Right lobe of liver (tissue), 6 donors: ENCODE results near the gene CALHM1. TPM values are rescaled to one million over a fixed set of nuclear protein-coding genes. Genes with fewer than 3 reads are reported as not detected.

ENCODE experiments used
- ATAC-seq, 4 donors: fragments of 200-7000 bp; cut with Tn5 transposase; one replicate each; pipeline ENCODE4 v1.9.1; 2020; ENCODE audit warnings: mild to moderate bottlenecking in 4 of 4, moderate library complexity in 4 of 4
- DNase-seq, 3 donors: peaks; one replicate each; pipeline ENCODE4 v3.0.0-alpha.2; 2020
- H3K27ac ChIP-seq, 3 donors: fragments of 200-600 bp; one replicate each; pipeline ENCODE4 v1.8.0; 2022
- H3K27me3 ChIP-seq, 2 donors: fragments of 200-600 bp; one replicate each; pipeline ENCODE4 v1.8.0; 2022
- H3K36me3 ChIP-seq, 4 donors: fragments of 200-600 bp; sonication (generic) in 1 of 4; one replicate each; pipeline versions ENCODE4 v1.5.1 to v1.8.0; 2017 to 2022; ENCODE audit warnings: control low read depth in 1 of 4
- H3K4me1 ChIP-seq, 4 donors: fragments of 200-600 bp; sonication (generic) in 1 of 4; one replicate each; pipeline versions ENCODE4 v1.5.1 to v1.8.0; 2017 to 2022; ENCODE audit warnings: control low read depth in 1 of 4
- H3K4me3 ChIP-seq, 3 donors: fragments of 200-600 bp; one replicate each; pipeline ENCODE4 v1.8.0; 2022
- H3K9me3 ChIP-seq, 4 donors: fragments of 200-600 bp; sonication (generic) in 1 of 4; one replicate each; pipeline versions ENCODE4 v1.5.1 to v1.8.0; 2017 to 2022; ENCODE audit warnings: control low read depth in 1 of 4
- POLR2A ChIP-seq: fragments of 450-650 bp; IDR thresholded peaks from one replicate; pipeline ENCODE4 v1.6.1; 2017; ENCODE audit warnings: antibody characterized with exemption, mild to moderate bottlenecking
- WGBS: methylation state at CpG from one replicate; pipeline ENCODE4 v1.1.6; 2018; ENCODE audit warnings: low coverage, low lambda C conversion rate; ENCODE audit not compliant: insufficient coverage; ENCODE audit errors: missing lambda C conversion rate; 5-methylcytosine and 5-hydroxymethylcytosine counted together
- intact Hi-C, 2 donors: fragments of 100-400 bp; cut with DNase I; formaldehyde crosslinking; loops; one replicate each; pipeline versions ENCODE4 v1.11.2 to v1.14.1; 2022
- total RNA-seq, 6 experiments: library from RNA; depleted of rRNA in 2 of 6; stranded (reverse); fragments of >200 nt in 2 of 6; fragmentation: NEBNext Ultra II Directional in 3 of 6; extraction: Animal tissue kit (Norgen Biotek cat#: 25700) in 3 of 6; gene quantifications; one replicate each; pipeline versions ENCODE4 v1.1.0 to v1.2.4, GENCODE V29; 2016 to 2023
- TF ChIP-seq, protein P1 (sequence below), 4 donors: fragments of 200-600 bp in 3 of 4; fragments of 450-650 bp in 1 of 4; IDR thresholded peaks; one replicate each; pipeline versions ENCODE4 v1.5.1 to v1.8.0; 2016 to 2022; ENCODE audit warnings: antibody characterized with exemption in 4 of 4, mild to moderate bottlenecking in 2 of 4
- donor health status: DM: no; HTN: yes; CAD: no.
- donor health status: DM: no; HTN: no; CAD: no.
- donor health status: DM: no; HTN: no; CAD: no.
- donor health status: DM: no; HTN: yes; CAD: no.
- donor health status: DM: no; HTN: yes; CAD: no.

The CALHM1 gene
- total RNA-seq, 6 experiments from 2014 or later: not detected

GRCh38 chr10:103455235-103455634 lies 3.5 kb downstream of the CALHM1 start:
- WGBS: no CpG with 5 or more reads among the region's 25 CpGs
- Histone ChIP-seq H3K4me3 (no peak overlapping the region), H3K4me1 (no peaks in the 10 kb centered on the region), H3K27me3 (no peaks in the 10 kb centered on the region), H3K27ac (no peak overlapping the region), H3K9me3 (no peaks in the 10 kb centered on the region), H3K36me3 (no peaks in the 10 kb centered on the region)
- intact Hi-C loops: no loop called here
- TF ChIP-seq POLR2A: no peak
- TF ChIP-seq, protein P1, sequence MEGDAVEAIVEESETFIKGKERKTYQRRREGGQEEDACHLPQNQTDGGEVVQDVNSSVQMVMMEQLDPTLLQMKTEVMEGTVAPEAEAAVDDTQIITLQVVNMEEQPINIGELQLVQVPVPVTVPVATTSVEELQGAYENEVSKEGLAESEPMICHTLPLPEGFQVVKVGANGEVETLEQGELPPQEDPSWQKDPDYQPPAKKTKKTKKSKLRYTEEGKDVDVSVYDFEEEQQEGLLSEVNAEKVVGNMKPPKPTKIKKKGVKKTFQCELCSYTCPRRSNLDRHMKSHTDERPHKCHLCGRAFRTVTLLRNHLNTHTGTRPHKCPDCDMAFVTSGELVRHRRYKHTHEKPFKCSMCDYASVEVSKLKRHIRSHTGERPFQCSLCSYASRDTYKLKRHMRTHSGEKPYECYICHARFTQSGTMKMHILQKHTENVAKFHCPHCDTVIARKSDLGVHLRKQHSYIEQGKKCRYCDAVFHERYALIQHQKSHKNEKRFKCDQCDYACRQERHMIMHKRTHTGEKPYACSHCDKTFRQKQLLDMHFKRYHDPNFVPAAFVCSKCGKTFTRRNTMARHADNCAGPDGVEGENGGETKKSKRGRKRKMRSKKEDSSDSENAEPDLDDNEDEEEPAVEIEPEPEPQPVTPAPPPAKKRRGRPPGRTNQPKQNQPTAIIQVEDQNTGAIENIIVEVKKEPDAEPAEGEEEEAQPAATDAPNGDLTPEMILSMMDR (IDR thresholded peaks at IDR 0.05): no peak
- no peak for ATAC-seq
- DNase-seq: no peak

- TF ChIP-seq, protein P1 (IDR thresholded peaks at IDR 0.05): no peak
- TF ChIP-seq POLR2A: no peak
- ATAC-seq: no peak
- 73% methylated on average over 3 of the region's 4 CpGs for WGBS
- no peak for DNase-seq
- no peaks in the 10 kb centered on the region for H3K27me3 ChIP-seq
- H3K27ac ChIP-seq: no peak overlapping the region
- intact Hi-C loops: no loop called here
- no peaks in the 10 kb centered on the region for H3K4me1 ChIP-seq
- no peaks in the 10 kb centered on the region for H3K36me3 ChIP-seq
- no peaks in the 10 kb centered on the region for H3K9me3 ChIP-seq
- no peak overlapping the region for H3K4me3 ChIP-seq
These were observed 4.7 kb downstream of the CALHM1 start for GRCh38 chr10:103454026-103454425.

DNA sequence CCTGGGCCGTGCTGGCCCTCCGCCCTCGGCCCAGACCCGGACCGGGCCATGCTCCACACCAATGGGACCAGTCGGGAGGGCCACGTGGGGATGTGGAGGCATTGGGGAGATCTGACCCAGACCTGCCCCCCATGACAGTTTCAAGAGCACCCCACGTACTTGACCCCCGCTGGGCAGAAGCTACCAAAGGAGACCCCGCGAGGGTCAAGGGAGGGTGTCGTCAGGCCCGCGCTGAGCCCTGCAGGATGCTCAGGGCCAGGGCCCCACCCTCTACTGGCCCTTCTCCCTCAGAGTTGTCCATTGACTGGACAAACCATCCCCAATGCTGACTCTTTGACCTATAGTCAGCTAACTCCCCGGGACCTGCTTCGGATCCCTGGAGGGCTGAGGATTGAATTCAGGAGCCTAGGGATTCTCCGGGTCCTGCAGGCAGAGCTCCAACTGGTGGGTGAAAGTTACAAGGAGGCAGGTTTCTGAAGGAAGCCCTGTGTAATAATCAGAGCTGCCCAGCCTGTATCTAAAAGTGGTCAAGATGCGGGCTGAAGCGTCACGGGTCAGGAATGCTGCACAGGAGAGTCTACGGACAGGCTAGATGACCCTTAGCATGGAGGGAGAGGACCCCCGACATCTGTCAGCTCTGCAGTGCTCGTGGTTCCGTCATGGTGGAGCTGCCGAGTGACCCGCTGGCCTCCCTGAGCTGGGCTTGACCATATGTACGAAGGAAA lies 6.0 kb downstream of the CALHM1 start:
- Histone ChIP-seq H3K36me3 (peaks cover 0 to under 1% (median 0%) of the 10 kb centered on the region in 4 donors), H3K27me3 (no peaks in the 10 kb centered on the region), H3K27ac (peak overlapping the region; percentile 21 to 81 (median 40)), H3K4me1 (no peaks in the 10 kb centered on the region), H3K4me3 (peak overlapping the region; percentile 54 to 58 (median 54)), H3K9me3 (no peaks in the 10 kb centered on the region)
- DNase-seq: no peak
- ATAC-seq: no peak
- TF ChIP-seq POLR2A: no peak
- TF ChIP-seq, protein P1 (IDR thresholded peaks at IDR 0.05): no peak
- intact Hi-C loops: no loop called here
- WGBS: 58% methylated on average over 10 of the region's 27 CpGs

DNA sequence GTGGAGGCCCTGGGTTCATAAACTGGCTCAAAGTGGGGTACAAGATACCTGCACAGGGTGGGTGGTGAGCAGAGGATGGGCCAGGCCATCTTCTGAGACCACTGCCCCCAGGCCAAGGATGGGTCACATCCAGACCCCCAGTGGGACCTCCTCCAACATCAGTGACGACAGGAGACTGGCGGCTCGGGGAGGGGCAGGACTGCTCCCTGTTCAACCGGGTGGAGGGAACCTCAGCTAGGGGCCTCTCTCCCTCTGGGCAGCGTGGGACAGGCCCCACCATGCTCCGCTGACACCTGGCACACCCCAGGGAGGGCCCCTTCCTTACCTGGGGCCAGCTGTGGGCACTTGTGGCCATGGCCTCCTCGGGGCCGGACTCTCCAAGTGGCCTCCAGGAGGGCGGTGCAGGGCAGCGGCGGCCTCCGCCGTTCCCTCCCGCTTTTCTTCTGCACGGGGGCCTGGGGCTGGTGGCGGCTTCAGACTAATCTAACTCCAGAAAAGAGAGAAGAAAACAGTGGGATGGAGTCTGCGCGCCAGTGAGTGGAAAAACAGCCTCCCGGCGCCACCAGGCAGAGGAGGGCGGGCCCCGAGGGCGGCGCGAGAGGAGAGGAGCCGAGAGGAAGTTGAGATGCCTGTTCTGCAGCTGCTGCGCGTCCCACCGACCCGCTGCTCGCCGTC lies 6.7 kb downstream of the CALHM1 start, which contains the start of gene CALHM2:
Gene CALHM2, minus strand, starts transcription at position 540 of the 675 bp plus-strand sequence. CDS start 2,429 bp downstream, outside the sequence.
- Histone ChIP-seq H3K27ac (peak within 1 kb of the TSS; percentile 40 to 81 (median 52)), H3K36me3 (peaks cover 0 to 3% (median 1%) of the 10 kb centered on the region in 4 donors), H3K4me1 (no peaks in the 10 kb centered on the region), H3K27me3 (no peaks in the 10 kb centered on the region), H3K4me3 (peak within 1 kb of the TSS; percentile 54 to 58 (median 54)), H3K9me3 (no peaks in the 10 kb centered on the region)
- WGBS: 3% methylated on average over 15 of the region's 32 CpGs
- TF ChIP-seq, protein P1 (IDR thresholded peaks at IDR 0.05): no peak
- no peak for TF ChIP-seq POLR2A
- ATAC-seq: peak; percentile 56 to 73 (median 67)
- intact Hi-C loops: no loop called here
- DNase-seq: peak in 1 of 3 donors; percentile 63
